ENCODE data around the gene NTF4. TPM values are rescaled to one million over a fixed set of nuclear protein-coding genes. Genes with fewer than 3 reads are reported as not detected.
"Not testable (repeated sequence)": the region's sequence is repeated elsewhere in the genome, so short reads cannot be mapped to it uniquely, and the experiment has no call there.

The NTF4 gene
- total RNA-seq, 1 donor from 2014 or later: not detected

DNA sequence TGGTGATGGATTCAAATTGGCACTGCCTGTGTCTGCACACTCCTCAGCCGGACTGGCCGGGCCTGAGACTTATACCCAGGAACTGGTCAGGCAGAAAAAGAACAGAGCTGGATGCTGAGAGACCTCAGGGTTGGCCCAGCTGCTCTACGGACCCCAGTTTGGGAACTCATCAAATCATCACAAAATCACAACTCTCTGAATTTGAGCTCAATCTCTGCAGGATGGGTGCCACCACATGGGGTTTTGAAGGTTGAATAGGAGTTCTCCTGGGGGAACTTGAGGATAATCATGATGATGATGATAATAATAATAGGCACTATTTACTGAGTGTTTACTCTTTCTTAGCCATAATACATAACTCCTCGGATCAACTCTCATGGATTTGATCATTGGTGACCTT, 22.0 kb downstream of the NTF4 start:
- not testable (repeated sequence) for H3K27ac ChIP-seq (ENCODE audit: low read depth, low read length); H3K36me3 ChIP-seq (ENCODE audit: control insufficient read depth in 3 of 3, insufficient read depth in 3 of 3, low read length in 3 of 3); H3K9me3 ChIP-seq (ENCODE audit: control insufficient read depth in 3 of 3, low read length in 3 of 3); H3K4me1 ChIP-seq (ENCODE audit: control insufficient read depth in 3 of 3, insufficient read depth in 3 of 3, low read length in 3 of 3); H3K9ac ChIP-seq (ENCODE audit: low read depth in 1 of 3, low read length in 3 of 3); H3K27me3 ChIP-seq (ENCODE audit: control insufficient read depth in 3 of 3, insufficient read depth in 3 of 3, low read length in 3 of 3); H3K4me3 ChIP-seq (ENCODE audit: low read length in 3 of 3)

DNA sequence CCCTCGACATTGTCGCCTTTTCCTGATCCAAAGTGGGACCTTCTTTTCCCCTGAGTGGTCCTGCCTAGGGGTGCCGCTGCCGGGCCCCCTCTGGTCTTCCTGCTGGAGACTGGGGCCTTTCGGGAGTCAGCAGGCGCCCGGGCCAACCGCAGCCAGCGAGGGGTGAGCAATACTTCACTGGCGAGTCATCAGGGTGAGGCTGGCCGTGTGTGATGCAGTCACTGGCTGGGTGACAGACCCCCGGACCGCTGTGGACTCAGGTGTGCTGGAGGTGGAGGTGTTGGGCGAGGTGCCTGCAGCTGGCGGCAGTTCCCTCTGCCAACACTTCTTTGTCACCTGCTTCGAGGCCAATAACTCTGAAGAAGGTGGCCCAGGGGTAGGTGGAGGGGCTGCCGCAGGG, 22.4 kb downstream of the NTF4 start:
- no peaks in the 10 kb centered on the region for H3K9me3 ChIP-seq (ENCODE audit: control insufficient read depth in 3 of 3, low read length in 3 of 3)

DNA sequence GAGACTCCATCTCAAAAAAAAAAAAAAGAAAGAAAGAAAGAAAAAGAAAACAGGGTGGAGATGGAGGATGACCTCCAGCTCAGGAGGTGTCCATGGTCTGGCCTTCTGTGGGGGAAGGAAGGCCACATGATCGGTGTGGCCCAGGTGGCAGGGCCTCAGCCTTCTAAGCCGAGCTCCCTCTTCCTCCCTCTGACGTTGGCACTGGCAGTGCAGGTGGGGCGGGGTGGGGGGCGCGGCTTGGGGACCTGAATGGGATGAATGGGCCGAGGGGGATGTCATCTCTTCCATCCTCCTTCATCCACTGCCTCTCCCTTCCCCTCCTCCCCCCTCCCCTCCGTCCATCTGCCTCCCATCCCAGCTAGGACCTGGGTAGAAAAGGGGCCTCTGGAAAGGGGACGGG, 24.9 kb downstream of the NTF4 start:
- H3K27me3 ChIP-seq (ENCODE audit: control insufficient read depth in 3 of 3, insufficient read depth in 3 of 3, low read length in 3 of 3); H3K9ac ChIP-seq (ENCODE audit: low read depth in 1 of 3, low read length in 3 of 3); H3K9me3 ChIP-seq (ENCODE audit: control insufficient read depth in 3 of 3, low read length in 3 of 3); H3K27ac ChIP-seq (ENCODE audit: low read depth, low read length); H3K4me3 ChIP-seq (ENCODE audit: low read length in 3 of 3); H3K4me1 ChIP-seq (ENCODE audit: control insufficient read depth in 3 of 3, insufficient read depth in 3 of 3, low read length in 3 of 3); H3K36me3 ChIP-seq (ENCODE audit: control insufficient read depth in 3 of 3, insufficient read depth in 3 of 3, low read length in 3 of 3): not testable (repeated sequence)

More for the DNA sequence above, 22.4 kb downstream of the NTF4 start:
- Histone ChIP-seq H3K27me3 (ENCODE audit: control insufficient read depth in 3 of 3, insufficient read depth in 3 of 3, low read length in 3 of 3) (no peaks in the 10 kb centered on the region), H3K9ac (ENCODE audit: low read depth in 1 of 3, low read length in 3 of 3) (no peak overlapping the region), H3K27ac (ENCODE audit: low read depth, low read length) (no peak overlapping the region), H3K36me3 (ENCODE audit: control insufficient read depth in 3 of 3, insufficient read depth in 3 of 3, low read length in 3 of 3) (no peaks in the 10 kb centered on the region), H3K4me1 (ENCODE audit: control insufficient read depth in 3 of 3, insufficient read depth in 3 of 3, low read length in 3 of 3) (no peaks in the 10 kb centered on the region), H3K4me3 (ENCODE audit: low read length in 3 of 3) (no peak overlapping the region)

DNA sequence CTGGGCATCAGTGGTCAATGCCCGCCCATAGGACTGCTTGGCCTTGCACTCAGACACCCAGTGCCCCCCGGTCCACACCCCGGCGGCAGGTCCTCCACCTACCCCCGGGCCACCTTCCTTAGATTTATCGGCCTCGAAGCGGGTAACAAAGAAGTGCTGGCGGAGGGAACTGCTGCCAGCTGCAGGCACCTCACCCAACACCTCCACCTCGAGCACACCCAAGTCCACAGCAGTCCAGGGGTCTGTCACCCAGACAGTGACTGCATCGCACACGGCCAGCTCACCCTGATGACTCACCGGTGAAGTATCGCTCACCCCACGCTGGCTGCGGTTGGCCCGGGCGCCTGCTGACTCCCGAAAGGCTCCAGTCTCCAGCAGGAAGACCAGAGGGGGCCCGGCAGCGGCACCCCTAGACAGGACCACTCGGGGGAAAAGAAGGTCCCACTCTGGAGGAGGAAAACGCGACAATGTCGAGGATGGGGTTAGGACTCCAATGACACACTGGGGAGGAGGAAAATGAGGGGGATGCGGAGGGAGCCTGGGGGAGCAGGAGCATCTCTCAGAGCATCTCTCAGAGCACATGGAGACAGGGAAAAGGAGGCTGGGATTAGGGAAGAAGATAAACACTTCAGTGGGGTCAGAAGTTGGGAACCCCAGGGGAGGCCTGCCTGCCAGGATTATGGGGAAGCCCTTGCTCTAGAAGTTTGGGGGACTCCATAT, 25.9 kb downstream of the NTF4 start:
- not testable (repeated sequence) for H3K9me3 ChIP-seq (ENCODE audit: control insufficient read depth in 3 of 3, low read length in 3 of 3); H3K4me1 ChIP-seq (ENCODE audit: control insufficient read depth in 3 of 3, insufficient read depth in 3 of 3, low read length in 3 of 3); H3K27ac ChIP-seq (ENCODE audit: low read depth, low read length); H3K36me3 ChIP-seq (ENCODE audit: control insufficient read depth in 3 of 3, insufficient read depth in 3 of 3, low read length in 3 of 3); H3K9ac ChIP-seq (ENCODE audit: low read depth in 1 of 3, low read length in 3 of 3); H3K27me3 ChIP-seq (ENCODE audit: control insufficient read depth in 3 of 3, insufficient read depth in 3 of 3, low read length in 3 of 3); H3K4me3 ChIP-seq (ENCODE audit: low read length in 3 of 3)

DNA sequence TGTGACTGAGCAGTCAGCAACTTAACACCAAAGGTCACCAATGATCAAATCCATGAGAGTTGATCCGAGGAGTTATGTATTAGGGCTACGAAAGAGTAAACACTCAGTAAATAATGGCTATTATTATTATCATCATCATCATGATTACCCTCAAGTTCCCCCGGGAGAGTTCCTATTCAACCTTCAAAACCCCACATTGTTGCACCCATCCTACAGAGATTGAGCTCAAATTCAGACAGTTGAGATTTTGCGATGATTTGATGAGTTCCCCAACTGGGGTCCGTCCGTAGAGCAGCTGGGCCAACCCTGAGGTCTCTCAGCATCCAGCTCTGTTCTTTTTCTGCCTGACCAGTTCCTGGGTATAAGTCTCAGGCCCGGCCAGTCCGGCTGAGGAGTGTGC, 26.5 kb downstream of the NTF4 start:
- not testable (repeated sequence) for H3K27ac ChIP-seq (ENCODE audit: low read depth, low read length); H3K4me1 ChIP-seq (ENCODE audit: control insufficient read depth in 3 of 3, insufficient read depth in 3 of 3, low read length in 3 of 3); H3K27me3 ChIP-seq (ENCODE audit: control insufficient read depth in 3 of 3, insufficient read depth in 3 of 3, low read length in 3 of 3); H3K36me3 ChIP-seq (ENCODE audit: control insufficient read depth in 3 of 3, insufficient read depth in 3 of 3, low read length in 3 of 3); H3K9me3 ChIP-seq (ENCODE audit: control insufficient read depth in 3 of 3, low read length in 3 of 3); H3K4me3 ChIP-seq (ENCODE audit: low read length in 3 of 3); H3K9ac ChIP-seq (ENCODE audit: low read depth in 1 of 3, low read length in 3 of 3)

- H3K27me3 ChIP-seq (ENCODE audit: control insufficient read depth in 3 of 3, insufficient read depth in 3 of 3, low read length in 3 of 3); H3K4me1 ChIP-seq (ENCODE audit: control insufficient read depth in 3 of 3, insufficient read depth in 3 of 3, low read length in 3 of 3); H3K9me3 ChIP-seq (ENCODE audit: control insufficient read depth in 3 of 3, low read length in 3 of 3); H3K9ac ChIP-seq (ENCODE audit: low read depth in 1 of 3, low read length in 3 of 3); H3K36me3 ChIP-seq (ENCODE audit: control insufficient read depth in 3 of 3, insufficient read depth in 3 of 3, low read length in 3 of 3); H3K27ac ChIP-seq (ENCODE audit: low read depth, low read length); H3K4me3 ChIP-seq (ENCODE audit: low read length in 3 of 3): not testable (repeated sequence)
Observed at GRCh38 chr19:49036815-49037214, 27.8 kb downstream of the NTF4 start, which contains the start of gene CGB1. CGB1 (minus strand) TSS chr19:49036895; CDS start chr19:49036711, 184 bp downstream.

DNA sequence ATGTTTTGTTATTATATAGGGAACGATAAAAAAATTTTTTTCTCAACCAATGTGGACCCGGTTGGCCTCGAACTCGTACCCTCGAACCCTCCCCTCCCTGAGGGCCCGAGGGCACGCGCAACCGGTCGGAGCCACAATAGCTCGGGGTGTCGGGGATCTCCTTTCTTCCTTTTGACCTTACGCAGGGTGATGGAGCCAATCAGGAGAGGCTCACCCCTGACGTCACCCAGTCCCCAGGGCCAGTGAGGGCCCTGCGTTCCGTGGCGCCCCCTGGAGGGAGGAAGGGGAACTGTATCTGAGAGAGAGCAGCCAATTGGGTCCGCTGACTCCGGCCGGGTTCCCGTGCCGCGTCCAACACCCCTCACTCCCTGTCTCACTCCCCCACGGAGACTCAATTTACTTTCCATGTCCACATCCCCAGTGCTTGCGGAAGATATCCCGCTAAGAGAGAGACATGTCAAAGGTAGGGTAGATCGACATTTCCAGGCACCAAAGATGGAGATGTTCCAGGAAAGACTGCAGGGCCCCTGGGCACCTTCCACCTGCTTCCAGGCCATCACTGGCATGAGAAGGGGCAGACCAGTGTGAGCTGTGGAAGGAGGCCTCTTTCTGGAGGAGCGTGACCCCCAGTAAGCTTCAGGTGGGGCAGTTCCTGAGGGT, 32.8 kb downstream of the NTF4 start, which contains the start of gene CGB2:
Gene CGB2, plus strand, starts transcription at position 249 of the 660 bp plus-strand sequence. Its CDS starts 206 bp downstream, at position 455.
- H3K4me3 ChIP-seq (ENCODE audit: low read length in 3 of 3); H3K4me1 ChIP-seq (ENCODE audit: control insufficient read depth in 3 of 3, insufficient read depth in 3 of 3, low read length in 3 of 3): not testable (repeated sequence)

GRCh38 chr19:49030323-49030722, 34.3 kb downstream of the NTF4 start:
- H3K27me3 ChIP-seq (ENCODE audit: control insufficient read depth in 3 of 3, insufficient read depth in 3 of 3, low read length in 3 of 3); H3K27ac ChIP-seq (ENCODE audit: low read depth, low read length); H3K4me3 ChIP-seq (ENCODE audit: low read length in 3 of 3); H3K9me3 ChIP-seq (ENCODE audit: control insufficient read depth in 3 of 3, low read length in 3 of 3); H3K36me3 ChIP-seq (ENCODE audit: control insufficient read depth in 3 of 3, insufficient read depth in 3 of 3, low read length in 3 of 3); H3K4me1 ChIP-seq (ENCODE audit: control insufficient read depth in 3 of 3, insufficient read depth in 3 of 3, low read length in 3 of 3); H3K9ac ChIP-seq (ENCODE audit: low read depth in 1 of 3, low read length in 3 of 3): not testable (repeated sequence)

More for the DNA sequence above, 32.8 kb downstream of the NTF4 start, which contains the start of gene CGB2:
- H3K9me3 ChIP-seq (ENCODE audit: control insufficient read depth in 3 of 3, low read length in 3 of 3); H3K36me3 ChIP-seq (ENCODE audit: control insufficient read depth in 3 of 3, insufficient read depth in 3 of 3, low read length in 3 of 3); H3K9ac ChIP-seq (ENCODE audit: low read depth in 1 of 3, low read length in 3 of 3); H3K27ac ChIP-seq (ENCODE audit: low read depth, low read length); H3K27me3 ChIP-seq (ENCODE audit: control insufficient read depth in 3 of 3, insufficient read depth in 3 of 3, low read length in 3 of 3): not testable (repeated sequence)

GRCh38 chr19:49029749-49030148, 34.9 kb downstream of the NTF4 start:
- H3K9me3 ChIP-seq (ENCODE audit: control insufficient read depth in 3 of 3, low read length in 3 of 3); H3K4me3 ChIP-seq (ENCODE audit: low read length in 3 of 3); H3K4me1 ChIP-seq (ENCODE audit: control insufficient read depth in 3 of 3, insufficient read depth in 3 of 3, low read length in 3 of 3); H3K36me3 ChIP-seq (ENCODE audit: control insufficient read depth in 3 of 3, insufficient read depth in 3 of 3, low read length in 3 of 3); H3K27me3 ChIP-seq (ENCODE audit: control insufficient read depth in 3 of 3, insufficient read depth in 3 of 3, low read length in 3 of 3); H3K27ac ChIP-seq (ENCODE audit: low read depth, low read length); H3K9ac ChIP-seq (ENCODE audit: low read depth in 1 of 3, low read length in 3 of 3): not testable (repeated sequence)

DNA sequence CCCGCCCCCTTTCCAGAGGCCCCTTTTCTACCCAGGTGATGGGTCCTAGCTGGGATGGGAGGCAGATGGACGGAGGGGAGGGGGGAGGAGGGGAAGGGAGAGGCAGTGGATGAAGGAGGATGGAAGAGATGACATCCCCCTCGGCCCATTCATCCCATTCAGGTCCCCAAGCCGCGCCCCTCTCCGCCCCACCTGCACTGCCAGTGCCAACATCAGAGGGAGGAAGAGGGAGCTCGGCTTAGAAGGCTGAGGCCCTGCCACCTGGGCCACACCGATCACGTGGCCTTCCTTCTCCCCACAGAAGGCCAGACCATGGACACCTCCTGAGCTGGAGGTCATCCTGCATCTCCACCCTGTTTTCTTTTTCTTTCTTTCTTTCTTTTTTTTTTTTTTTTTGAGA, 35.9 kb downstream of the NTF4 start:
- not testable (repeated sequence) for H3K36me3 ChIP-seq (ENCODE audit: control insufficient read depth in 3 of 3, insufficient read depth in 3 of 3, low read length in 3 of 3); H3K4me1 ChIP-seq (ENCODE audit: control insufficient read depth in 3 of 3, insufficient read depth in 3 of 3, low read length in 3 of 3); H3K9me3 ChIP-seq (ENCODE audit: control insufficient read depth in 3 of 3, low read length in 3 of 3); H3K9ac ChIP-seq (ENCODE audit: low read depth in 1 of 3, low read length in 3 of 3); H3K27me3 ChIP-seq (ENCODE audit: control insufficient read depth in 3 of 3, insufficient read depth in 3 of 3, low read length in 3 of 3); H3K4me3 ChIP-seq (ENCODE audit: low read length in 3 of 3); H3K27ac ChIP-seq (ENCODE audit: low read depth, low read length)
